Keratinocyte (primary cell): ENCODE data around the gene KRTAP5-8. TPM values are rescaled to one million over a fixed set of nuclear protein-coding genes. Genes with fewer than 3 reads are reported as not detected.

Experiments used
- DNase-seq: peaks from one replicate; pipeline ENCODE4 v3.0.0-alpha.2; 2011; ENCODE audit warnings: low read depth, missing footprints, low spot score
- FAIRE-seq: peaks from 2 replicates; lab custom pipeline; 2011; peaks lifted over from hg19 to GRCh38; lab: Jason Lieb, UNC
- H2AFZ ChIP-seq: 2 replicates; pipeline ENCODE4 v1.6.0; 2012; ENCODE audit warnings: low read length, control low read depth, inconsistent platforms; ENCODE audit not compliant: control insufficient read depth
- H3K27ac ChIP-seq: 2 replicates; pipeline ENCODE4 v1.5.1; 2011; ENCODE audit warnings: low read length; ENCODE audit not compliant: control insufficient read depth, insufficient read depth
- H3K27me3 ChIP-seq: 3 replicates; pipeline ENCODE4 v1.6.0; 2011; ENCODE audit warnings: low read length; ENCODE audit not compliant: control insufficient read depth, insufficient read depth; ENCODE audit errors: extremely low read depth
- H3K36me3 ChIP-seq, 2 experiments: 2 replicates in 1 of 2; 3 replicates in 1 of 2; pipeline ENCODE4 v1.5.1; 2011; ENCODE audit warnings: low read length in 2 of 2, mild to moderate bottlenecking in 1 of 2; ENCODE audit not compliant: control insufficient read depth in 2 of 2, insufficient read depth in 2 of 2; ENCODE audit errors: extremely low read depth in 1 of 2
- H3K4me1 ChIP-seq: 3 replicates; pipeline ENCODE4 v1.5.1; 2011; ENCODE audit warnings: low read length; ENCODE audit not compliant: control insufficient read depth, insufficient read depth; ENCODE audit errors: extremely low read depth
- H3K4me2 ChIP-seq: 3 replicates; pipeline ENCODE4 v1.6.0; 2011; ENCODE audit warnings: low read depth, low read length; ENCODE audit not compliant: control insufficient read depth, insufficient read depth; ENCODE audit errors: extremely low read depth
- H3K4me3 ChIP-seq, 3 experiments: fragments of 200-600 bp in 1 of 3; sonication (generic) in 1 of 3; 2 replicates in 2 of 3; 3 replicates in 1 of 3; pipeline ENCODE4 v1.5.1; 2011 to 2016; ENCODE audit warnings: low read length in 3 of 3, mild to moderate bottlenecking in 3 of 3, control low read depth in 2 of 3, inconsistent platforms in 1 of 3, low read depth in 1 of 3, mixed read lengths in 1 of 3, mixed run types in 1 of 3, moderate library complexity in 1 of 3; ENCODE audit not compliant: control insufficient read depth in 2 of 3, insufficient read depth in 2 of 3; ENCODE audit errors: extremely low read depth in 1 of 3
- H3K79me2 ChIP-seq: 2 replicates; pipeline ENCODE4 v1.6.0; 2012; ENCODE audit warnings: low read length; ENCODE audit not compliant: control insufficient read depth, insufficient read depth
- H3K9ac ChIP-seq: 3 replicates; pipeline ENCODE4 v1.6.0; 2011; ENCODE audit warnings: low read length; ENCODE audit not compliant: control insufficient read depth, insufficient read depth; ENCODE audit errors: extremely low read depth
- H3K9me1 ChIP-seq: 3 replicates; pipeline ENCODE4 v1.6.0; 2011; ENCODE audit warnings: low read length; ENCODE audit not compliant: control insufficient read depth, insufficient read depth; ENCODE audit errors: extremely low read depth
- H3K9me3 ChIP-seq: 2 replicates; pipeline ENCODE4 v1.5.1; 2012; ENCODE audit warnings: low read depth, low read length; ENCODE audit not compliant: control insufficient read depth
- H4K20me1 ChIP-seq: 3 replicates; pipeline ENCODE4 v1.6.0; 2011; ENCODE audit warnings: low read length; ENCODE audit not compliant: control insufficient read depth, insufficient read depth; ENCODE audit errors: extremely low read depth
- EZH2 ChIP-seq: IDR thresholded peaks from one replicate; pipeline ENCODE4 v1.6.1; 2012; ENCODE audit warnings: inconsistent platforms, mild to moderate bottlenecking, low read length, moderate library complexity
- dilution Hi-C: fragments of 300-500 bp; cut with MboI; formaldehyde crosslinking; loops from one replicate; pipeline ENCODE4 v1.7.0; 2020; ENCODE audit warnings: low sequenced_read_pairs; ENCODE audit not compliant: extremely low pct_ligation_motif_present
- polyA plus RNA-seq, 5 experiments: library from polyadenylated mRNA; depleted of rRNA in 3 of 5; stranded (reverse) in 3 of 5; stranded (forward) in 1 of 5; unstranded in 1 of 5; fragments of >200 nt; gene quantifications; 1 replicate in 1 of 5; 2 replicates in 3 of 5; 3 replicates in 1 of 5; pipeline versions ENCODE4 v1.2.1 to v1.2.3, GENCODE V29; 2011 to 2012; ENCODE audit warnings: missing spikeins in 2 of 5, low read depth in 1 of 5, low replicate concordance in 1 of 5
- TF ChIP-seq, protein P1 (sequence below), 3 experiments: IDR thresholded peaks in 1 of 3; conservative IDR thresholded peaks in 1 of 3; optimal IDR thresholded peaks in 1 of 3; 2 replicates in 2 of 3; 3 replicates in 1 of 3; pipeline versions ENCODE3 to v1.5.1; 2011; ENCODE audit warnings: low read length in 3 of 3, mild to moderate bottlenecking in 3 of 3, moderate library complexity in 2 of 3, control low read depth in 1 of 3, inconsistent platforms in 1 of 3; ENCODE audit not compliant: insufficient read depth in 2 of 3; ENCODE audit errors: extremely low read depth in 1 of 3

Gene KRTAP5-8
- polyA plus RNA-seq, 1 donor (not counting 4 experiments of a cell fraction or from before 2014, with no cell fraction given): not detected

DNA sequence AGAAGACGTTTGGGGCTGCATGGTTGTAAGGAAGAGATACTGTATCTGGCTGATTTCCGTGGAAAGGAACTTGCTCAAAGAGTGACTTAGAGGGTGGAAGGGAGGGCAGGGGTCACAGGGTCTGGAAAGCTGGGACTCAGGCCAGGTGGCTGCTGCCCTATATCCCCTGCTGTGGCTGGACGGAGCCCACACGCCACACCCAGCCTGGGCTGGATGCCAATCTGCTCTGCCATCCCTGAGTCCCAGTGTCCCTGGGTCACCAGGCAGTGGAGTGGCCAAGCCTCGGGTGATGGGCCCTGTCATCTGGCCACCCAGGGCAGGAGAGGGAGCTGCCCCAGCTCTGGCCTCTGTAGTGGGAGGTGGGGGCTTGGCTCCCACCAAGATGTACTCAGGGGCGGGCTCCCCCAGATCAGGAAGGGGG, 37.2 kb upstream of the KRTAP5-8 start:
- H3K79me2 ChIP-seq: no peaks in the 10 kb centered on the region
- TF ChIP-seq, protein P1, sequence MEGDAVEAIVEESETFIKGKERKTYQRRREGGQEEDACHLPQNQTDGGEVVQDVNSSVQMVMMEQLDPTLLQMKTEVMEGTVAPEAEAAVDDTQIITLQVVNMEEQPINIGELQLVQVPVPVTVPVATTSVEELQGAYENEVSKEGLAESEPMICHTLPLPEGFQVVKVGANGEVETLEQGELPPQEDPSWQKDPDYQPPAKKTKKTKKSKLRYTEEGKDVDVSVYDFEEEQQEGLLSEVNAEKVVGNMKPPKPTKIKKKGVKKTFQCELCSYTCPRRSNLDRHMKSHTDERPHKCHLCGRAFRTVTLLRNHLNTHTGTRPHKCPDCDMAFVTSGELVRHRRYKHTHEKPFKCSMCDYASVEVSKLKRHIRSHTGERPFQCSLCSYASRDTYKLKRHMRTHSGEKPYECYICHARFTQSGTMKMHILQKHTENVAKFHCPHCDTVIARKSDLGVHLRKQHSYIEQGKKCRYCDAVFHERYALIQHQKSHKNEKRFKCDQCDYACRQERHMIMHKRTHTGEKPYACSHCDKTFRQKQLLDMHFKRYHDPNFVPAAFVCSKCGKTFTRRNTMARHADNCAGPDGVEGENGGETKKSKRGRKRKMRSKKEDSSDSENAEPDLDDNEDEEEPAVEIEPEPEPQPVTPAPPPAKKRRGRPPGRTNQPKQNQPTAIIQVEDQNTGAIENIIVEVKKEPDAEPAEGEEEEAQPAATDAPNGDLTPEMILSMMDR (optimal IDR thresholded peaks at IDR 0.05 in 1 of 3, IDR thresholded peaks at IDR 0.05 in 1 of 3, conservative IDR thresholded peaks at IDR 0.05 in 1 of 3; ENCODE audit: extremely low read depth in 1 of 3, insufficient read depth in 2 of 3, low read length in 3 of 3): no peak
- no peak for TF ChIP-seq EZH2
- H3K9me1 ChIP-seq: no peaks in the 10 kb centered on the region
- H2AFZ ChIP-seq: no peak overlapping the region
- H3K36me3 ChIP-seq: peaks cover 23 to 37% of the 10 kb centered on the region in 2 experiments
- no peak overlapping the region for H3K4me3 ChIP-seq
- DNase-seq: no peak
- no peak overlapping the region for H3K27ac ChIP-seq
- H3K9ac ChIP-seq: no peak overlapping the region
- FAIRE-seq: no peak
- dilution Hi-C loops: no loop called here
- H3K27me3 ChIP-seq: no peaks in the 10 kb centered on the region
- no peaks in the 10 kb centered on the region for H4K20me1 ChIP-seq
- no peaks in the 10 kb centered on the region for H3K4me1 ChIP-seq
- H3K4me2 ChIP-seq: no peak overlapping the region
- no peaks in the 10 kb centered on the region for H3K9me3 ChIP-seq

DNA sequence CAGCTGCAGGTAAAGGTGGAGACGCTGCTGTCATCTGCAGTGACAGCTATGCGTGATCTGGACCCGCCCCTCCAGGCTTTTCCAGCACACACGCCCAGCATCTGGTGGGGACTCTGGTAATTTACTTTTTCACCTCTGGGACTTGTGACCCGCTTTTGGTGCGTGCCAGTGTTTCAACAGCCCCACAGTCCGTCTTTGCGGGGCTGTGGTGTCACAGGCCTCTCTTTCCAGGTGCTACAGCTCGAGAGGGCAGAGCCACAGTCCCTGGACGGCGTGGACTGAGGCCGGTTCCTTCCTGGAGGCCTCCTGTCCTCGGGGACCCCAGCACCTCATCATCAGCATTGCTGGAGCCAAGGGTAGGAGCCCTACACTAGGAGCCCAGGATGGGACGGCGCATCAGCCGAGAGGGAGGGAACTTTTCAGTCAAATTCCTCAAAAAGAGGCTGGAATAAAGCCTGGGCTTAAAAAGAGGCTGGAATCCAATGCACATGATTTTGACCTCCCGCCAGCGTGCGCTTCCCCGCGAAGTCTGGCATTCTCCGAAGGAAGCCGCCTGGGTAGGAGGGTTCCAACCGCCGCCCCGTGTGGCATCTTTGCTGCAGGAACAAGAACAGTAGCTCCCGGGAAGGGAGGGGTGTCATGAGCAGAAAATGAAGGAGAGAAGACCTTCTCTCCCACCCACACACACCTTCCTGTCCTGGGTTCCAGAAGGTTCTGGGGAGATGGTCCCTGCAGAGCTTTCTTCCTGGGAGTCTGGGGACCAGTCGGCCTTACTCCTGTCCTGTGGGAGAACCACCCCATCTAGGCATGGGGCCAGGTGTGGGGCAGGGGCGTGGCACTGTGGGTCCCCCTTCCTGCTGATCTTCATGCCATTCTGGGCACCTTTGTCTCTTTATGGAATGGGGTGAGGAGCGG, 36.5 kb upstream of the KRTAP5-8 start:
- dilution Hi-C loops: no loop called here
- Histone ChIP-seq H3K9me3 (no peaks in the 10 kb centered on the region), H4K20me1 (no peaks in the 10 kb centered on the region), H3K9ac (no peak overlapping the region), H3K4me3 (no peak overlapping the region), H3K4me2 (no peak overlapping the region), H2AFZ (no peak overlapping the region), H3K27me3 (no peaks in the 10 kb centered on the region), H3K4me1 (no peaks in the 10 kb centered on the region), H3K36me3 (peaks cover 16 to 32% of the 10 kb centered on the region in 2 experiments), H3K9me1 (no peaks in the 10 kb centered on the region), H3K27ac (no peak overlapping the region), H3K79me2 (no peaks in the 10 kb centered on the region)
- DNase-seq (no peak), FAIRE-seq (no peak)
- no peak for TF ChIP-seq EZH2
- TF ChIP-seq, protein P1 (optimal IDR thresholded peaks at IDR 0.05 in 1 of 3, IDR thresholded peaks at IDR 0.05 in 1 of 3, conservative IDR thresholded peaks at IDR 0.05 in 1 of 3; ENCODE audit: extremely low read depth in 1 of 3, insufficient read depth in 2 of 3, low read length in 3 of 3): no peak
